Osteocyte (in vitro differentiated cells): ENCODE measurements around the gene GEMIN2. TPM values are rescaled to one million over a fixed set of nuclear protein-coding genes. Genes with fewer than 3 reads are reported as not detected.
"Not testable (repeated sequence)": the region's sequence is repeated elsewhere in the genome, so short reads cannot be mapped to it uniquely, and the experiment has no call there.

Source experiments
- DNase-seq: peaks from one replicate; pipeline ENCODE4 v3.0.0; 2021; ENCODE audit warnings: mixed read lengths; ENCODE audit not compliant: unreplicated experiment; ENCODE audit errors: extremely low spot score
- H3K27ac Mint-ChIP-seq: one replicate; pipeline ENCODE4 v1.8.0; 2021; ENCODE audit warnings: mild to moderate bottlenecking, mixed read lengths; ENCODE audit not compliant: unreplicated experiment
- H3K27me3 Mint-ChIP-seq: one replicate; pipeline ENCODE4 v1.8.0; 2021; ENCODE audit warnings: mixed read lengths; ENCODE audit not compliant: unreplicated experiment
- H3K36me3 Mint-ChIP-seq: one replicate; pipeline ENCODE4 v1.8.0; 2021; ENCODE audit warnings: mixed read lengths; ENCODE audit not compliant: unreplicated experiment
- H3K4me1 Mint-ChIP-seq: one replicate; pipeline ENCODE4 v1.8.0; 2021; ENCODE audit warnings: mixed read lengths; ENCODE audit not compliant: unreplicated experiment
- H3K4me3 Mint-ChIP-seq: one replicate; pipeline ENCODE4 v1.8.0; 2021; ENCODE audit warnings: mild to moderate bottlenecking, moderate library complexity, mixed read lengths; ENCODE audit not compliant: unreplicated experiment
- H3K9me3 Mint-ChIP-seq: one replicate; pipeline ENCODE4 v1.8.0; 2021; ENCODE audit warnings: mixed read lengths; ENCODE audit not compliant: unreplicated experiment
- total RNA-seq: library from RNA; stranded (reverse); gene quantifications from 2 replicates; pipeline ENCODE4 v1.2.1, GENCODE V29; 2021
- TF ChIP-seq, protein P1 (sequence below): fragments of 200-600 bp; sonication (generic); IDR thresholded peaks from 2 replicates; pipeline ENCODE4 v1.5.0; 2021; ENCODE audit warnings: antibody characterized with exemption, mild to moderate bottlenecking, moderate library complexity

The GEMIN2 gene
- total RNA-seq, 1 donor from 2014 or later: 14.9 TPM

- DNase-seq: no peak
- Mint-ChIP-seq H3K36me3 (peaks cover 42% of the 10 kb centered on the region), H3K4me1 (no peaks in the 10 kb centered on the region), H3K27ac (no peak overlapping the region), H3K27me3 (no peaks in the 10 kb centered on the region), H3K9me3 (no peaks in the 10 kb centered on the region), H3K4me3 (no peak overlapping the region)
- TF ChIP-seq, protein P1, sequence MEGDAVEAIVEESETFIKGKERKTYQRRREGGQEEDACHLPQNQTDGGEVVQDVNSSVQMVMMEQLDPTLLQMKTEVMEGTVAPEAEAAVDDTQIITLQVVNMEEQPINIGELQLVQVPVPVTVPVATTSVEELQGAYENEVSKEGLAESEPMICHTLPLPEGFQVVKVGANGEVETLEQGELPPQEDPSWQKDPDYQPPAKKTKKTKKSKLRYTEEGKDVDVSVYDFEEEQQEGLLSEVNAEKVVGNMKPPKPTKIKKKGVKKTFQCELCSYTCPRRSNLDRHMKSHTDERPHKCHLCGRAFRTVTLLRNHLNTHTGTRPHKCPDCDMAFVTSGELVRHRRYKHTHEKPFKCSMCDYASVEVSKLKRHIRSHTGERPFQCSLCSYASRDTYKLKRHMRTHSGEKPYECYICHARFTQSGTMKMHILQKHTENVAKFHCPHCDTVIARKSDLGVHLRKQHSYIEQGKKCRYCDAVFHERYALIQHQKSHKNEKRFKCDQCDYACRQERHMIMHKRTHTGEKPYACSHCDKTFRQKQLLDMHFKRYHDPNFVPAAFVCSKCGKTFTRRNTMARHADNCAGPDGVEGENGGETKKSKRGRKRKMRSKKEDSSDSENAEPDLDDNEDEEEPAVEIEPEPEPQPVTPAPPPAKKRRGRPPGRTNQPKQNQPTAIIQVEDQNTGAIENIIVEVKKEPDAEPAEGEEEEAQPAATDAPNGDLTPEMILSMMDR: no peak
These were observed 31.3 kb downstream of the GEMIN2 start for GRCh38 chr14:39145266-39145966.

- H3K9me3 Mint-ChIP-seq: no peaks in the 10 kb centered on the region
- H3K36me3 Mint-ChIP-seq: peaks cover 19% of the 10 kb centered on the region
- TF ChIP-seq, protein P1: no peak
- H3K27ac Mint-ChIP-seq: no peak overlapping the region
- DNase-seq: no peak
- H3K4me1 Mint-ChIP-seq: no peaks in the 10 kb centered on the region
- no peaks in the 10 kb centered on the region for H3K27me3 Mint-ChIP-seq
- no peak overlapping the region for H3K4me3 Mint-ChIP-seq
These were observed 40.6 kb downstream of the GEMIN2 start for GRCh38 chr14:39154594-39155189.

DNA sequence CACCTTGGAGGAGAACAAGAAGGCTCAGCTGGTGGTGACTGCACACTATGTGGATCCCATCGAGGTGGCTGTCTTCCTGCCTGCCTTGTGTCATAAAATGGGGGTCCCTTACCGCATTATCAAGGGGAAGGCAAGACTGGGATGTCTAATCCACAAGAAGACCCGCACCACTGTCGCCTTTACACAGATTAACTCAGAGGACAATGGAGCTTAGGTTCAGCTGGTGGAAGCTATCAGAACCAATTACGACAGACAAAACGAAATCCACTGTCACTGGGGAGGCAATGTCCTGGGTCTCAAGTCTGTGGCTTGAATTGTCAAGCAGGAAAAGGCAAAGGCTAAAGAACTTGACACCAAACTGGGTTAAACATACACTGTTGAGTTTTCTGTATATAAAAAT, 43.4 kb downstream of the GEMIN2 start:
- H3K4me3 Mint-ChIP-seq: no peak overlapping the region
- H3K4me1 Mint-ChIP-seq: no peaks in the 10 kb centered on the region
- peaks cover 24% of the 10 kb centered on the region for H3K36me3 Mint-ChIP-seq
- H3K27ac Mint-ChIP-seq: no peak overlapping the region
- no peak for DNase-seq
- no peaks in the 10 kb centered on the region for H3K9me3 Mint-ChIP-seq
- no peaks in the 10 kb centered on the region for H3K27me3 Mint-ChIP-seq
- TF ChIP-seq, protein P1: no peak

GRCh38 chr14:39158222-39158858, 44.2 kb downstream of the GEMIN2 start:
- DNase-seq: no peak
- no peak overlapping the region for H3K27ac Mint-ChIP-seq
- no peaks in the 10 kb centered on the region for H3K27me3 Mint-ChIP-seq
- H3K9me3 Mint-ChIP-seq: no peaks in the 10 kb centered on the region
- TF ChIP-seq, protein P1: no peak
- H3K4me3 Mint-ChIP-seq: no peak overlapping the region
- H3K4me1 Mint-ChIP-seq: no peaks in the 10 kb centered on the region
- peaks cover 28% of the 10 kb centered on the region for H3K36me3 Mint-ChIP-seq

- TF ChIP-seq, protein P1: no peak
- Mint-ChIP-seq H3K36me3 (peaks cover 28% of the 10 kb centered on the region), H3K9me3 (no peaks in the 10 kb centered on the region), H3K4me3 (no peak overlapping the region), H3K27ac (no peak overlapping the region), H3K4me1 (peaks cover 2% of the 10 kb centered on the region), H3K27me3 (no peaks in the 10 kb centered on the region)
- no peak for DNase-seq
These were observed 46.4 kb downstream of the GEMIN2 start for GRCh38 chr14:39160494-39160893.

DNA sequence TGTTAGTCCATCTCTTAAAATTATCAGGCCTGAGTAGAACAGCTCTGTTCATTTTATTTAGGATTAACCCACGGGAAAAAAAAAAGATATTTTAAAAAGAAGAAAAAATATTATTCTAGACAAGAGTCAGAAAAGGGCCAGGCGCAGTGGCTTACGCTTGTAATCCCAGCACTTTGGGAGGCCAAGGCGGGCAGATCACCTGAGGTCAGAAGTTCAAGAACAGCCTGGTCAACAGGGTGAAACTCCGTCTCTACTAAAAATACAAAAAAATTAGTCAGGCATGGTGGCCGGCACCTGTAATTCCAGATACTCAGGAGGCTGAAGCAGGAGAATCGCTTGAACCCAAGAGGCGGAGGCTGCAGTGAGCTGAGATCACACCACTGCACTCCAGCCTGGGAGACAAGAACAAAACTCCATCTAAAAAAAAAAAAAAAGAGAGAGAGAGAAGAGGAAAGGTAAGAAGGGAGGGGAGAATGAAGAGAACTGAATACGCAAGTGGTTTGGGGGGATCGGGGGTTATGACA, 53.7 kb downstream of the GEMIN2 start:
- Mint-ChIP-seq H3K4me1 (peaks cover 36% of the 10 kb centered on the region), H3K4me3 (peak overlapping the region; percentile 91), H3K36me3 (peaks cover 10% of the 10 kb centered on the region)
- not testable (repeated sequence) for H3K9me3 Mint-ChIP-seq, DNase-seq, H3K27ac Mint-ChIP-seq, H3K27me3 Mint-ChIP-seq
